NCI-H748 treated with DMSO at 0.1 percent for 48 hours (cell line): Measurements from ENCODE around the gene MYO1E.
A peak's percentile ranks its signal among the peaks of the same experiment; 100 is the strongest.

Experiments
- DNase-seq: peaks from one replicate; lab custom pipeline; 2025; lab: John Stamatoyannopoulos, UW

Gene MYO1E

DNA sequence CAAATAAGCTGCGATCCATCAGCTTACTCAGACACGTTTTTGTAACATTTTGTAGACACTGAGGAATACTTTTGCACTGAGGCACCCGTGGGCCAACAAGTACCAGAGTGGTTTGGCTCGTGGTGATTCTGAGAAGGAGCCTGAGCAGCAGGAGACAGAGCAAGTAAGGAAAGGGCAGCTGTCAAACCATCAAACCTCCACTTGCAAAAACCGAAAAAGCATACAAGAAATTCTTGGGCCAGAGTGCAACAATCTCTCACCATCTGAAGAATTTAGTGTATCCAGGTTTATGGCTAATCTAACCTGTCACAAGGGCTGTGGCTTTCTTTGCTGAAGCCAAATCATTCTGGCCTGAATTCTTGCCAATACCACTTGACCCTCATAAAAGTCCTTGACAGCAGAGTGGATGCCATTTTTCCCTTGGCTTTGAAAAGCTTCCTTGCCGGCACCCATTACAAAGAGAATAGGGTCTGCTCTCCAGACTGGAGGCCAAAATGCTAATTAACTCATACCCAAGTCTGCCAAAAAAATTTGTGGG, 56.7 kb downstream of the MYO1E start:
- DNase-seq = no peak

DNA sequence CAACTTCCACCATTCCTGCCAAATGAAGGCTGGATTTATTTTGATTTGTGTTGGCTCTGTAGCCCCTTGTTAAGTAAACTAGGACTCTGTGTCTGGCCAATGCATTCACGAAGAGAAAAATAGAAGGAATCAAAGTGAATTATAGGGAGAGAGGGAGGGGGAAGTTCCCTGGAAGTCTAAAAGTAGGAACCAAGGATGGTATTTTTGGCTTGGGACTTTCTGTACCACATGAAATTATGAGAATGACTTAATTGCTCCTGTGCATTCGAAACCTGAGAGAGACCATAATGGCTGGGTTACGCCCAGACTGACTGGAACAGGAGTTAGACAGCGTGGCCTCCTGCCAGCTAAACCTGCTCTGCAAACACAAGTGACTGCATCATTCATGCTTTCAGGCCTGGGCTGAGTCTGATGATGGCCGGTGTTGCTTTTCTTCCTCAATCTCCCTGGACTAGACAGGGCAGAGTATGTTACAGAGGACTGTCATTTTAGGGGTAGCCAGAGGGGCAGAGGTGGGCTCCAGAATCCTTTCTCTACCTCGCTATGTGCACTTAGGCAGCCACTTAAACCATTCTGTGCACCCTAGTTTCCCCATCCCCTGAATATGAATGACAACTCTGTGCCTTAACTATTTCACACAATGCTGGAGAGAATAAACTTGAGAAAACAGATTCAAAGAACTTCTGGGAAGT, 58.9 kb downstream of the MYO1E start:
- peak; percentile 47 for DNase-seq

DNA sequence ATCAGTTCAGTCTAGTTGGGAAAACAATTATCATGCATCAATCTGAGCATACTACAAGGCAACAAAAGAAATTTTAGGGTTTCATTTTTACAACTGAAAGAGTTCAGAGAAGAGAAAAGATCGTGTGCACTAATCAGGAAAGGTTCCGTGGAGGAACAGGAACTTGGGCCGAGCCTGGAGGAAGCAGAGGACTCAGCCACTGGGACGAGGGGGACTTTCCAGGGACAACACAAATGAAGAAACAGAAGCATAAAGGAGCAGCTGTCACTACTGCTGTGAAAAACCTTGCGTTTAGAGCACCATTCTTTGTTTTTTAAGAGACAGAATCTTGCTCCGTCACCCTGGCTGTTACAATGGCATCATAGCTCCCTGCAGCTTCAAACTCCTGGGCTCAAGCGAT, 60.5 kb downstream of the MYO1E start:
- no peak for DNase-seq

DNA sequence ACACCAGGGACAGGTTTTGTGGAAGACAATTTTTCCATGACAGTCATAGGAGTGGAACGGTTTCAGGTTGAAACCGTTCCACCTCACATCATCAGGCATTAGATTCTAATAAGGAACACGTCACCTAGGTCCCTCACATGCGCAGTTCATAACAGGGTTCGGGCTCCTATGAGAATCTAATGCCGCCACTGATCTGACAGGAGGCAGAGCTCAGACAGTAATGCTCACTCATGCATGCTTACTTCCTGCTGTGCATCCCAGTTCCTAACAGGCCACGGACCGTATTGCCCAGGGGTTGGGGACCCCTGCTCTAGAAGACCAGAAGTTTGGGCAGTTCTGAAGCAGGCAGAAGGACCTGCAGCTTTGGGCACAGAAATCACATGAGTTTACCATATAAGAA, 61.5 kb downstream of the MYO1E start:
- no peak for DNase-seq

DNA sequence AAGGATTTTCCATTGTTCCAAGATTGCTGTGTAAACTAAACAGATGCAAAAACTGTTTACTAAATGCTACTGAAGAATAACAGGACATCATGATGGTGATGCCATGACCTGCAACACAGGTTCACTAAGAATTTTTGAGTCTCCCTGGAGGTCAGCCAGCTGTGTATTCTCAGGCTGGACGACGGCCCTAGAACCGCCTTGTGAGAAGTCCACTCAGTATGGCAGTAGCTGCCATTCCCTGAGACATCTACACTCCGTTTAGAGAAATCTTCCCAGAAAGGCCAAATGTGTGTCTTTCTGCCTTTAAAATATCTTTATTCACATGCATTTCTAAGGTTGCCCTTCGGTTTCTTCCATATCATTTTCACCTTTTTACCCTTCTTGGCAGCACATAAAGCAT, 63.3 kb downstream of the MYO1E start:
- no peak for DNase-seq

DNA sequence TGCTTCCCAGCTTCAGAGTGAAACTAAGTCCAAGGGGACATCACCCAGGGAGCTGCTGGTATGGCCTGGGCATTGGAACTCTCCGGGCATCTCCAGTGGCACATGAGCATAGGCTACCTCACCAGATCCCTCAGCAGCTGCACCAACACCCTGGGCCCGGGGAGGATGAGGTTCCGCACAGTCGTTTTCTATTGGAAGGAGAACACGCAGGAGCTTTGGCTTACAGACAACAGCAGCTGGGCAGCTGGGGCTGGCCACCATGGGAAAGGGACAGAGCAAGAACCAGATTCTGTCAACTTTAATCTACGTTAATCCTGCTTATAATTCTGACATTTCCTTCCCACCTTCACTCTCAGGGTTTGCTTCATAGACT, 65.5 kb downstream of the MYO1E start:
- no peak for DNase-seq

DNA sequence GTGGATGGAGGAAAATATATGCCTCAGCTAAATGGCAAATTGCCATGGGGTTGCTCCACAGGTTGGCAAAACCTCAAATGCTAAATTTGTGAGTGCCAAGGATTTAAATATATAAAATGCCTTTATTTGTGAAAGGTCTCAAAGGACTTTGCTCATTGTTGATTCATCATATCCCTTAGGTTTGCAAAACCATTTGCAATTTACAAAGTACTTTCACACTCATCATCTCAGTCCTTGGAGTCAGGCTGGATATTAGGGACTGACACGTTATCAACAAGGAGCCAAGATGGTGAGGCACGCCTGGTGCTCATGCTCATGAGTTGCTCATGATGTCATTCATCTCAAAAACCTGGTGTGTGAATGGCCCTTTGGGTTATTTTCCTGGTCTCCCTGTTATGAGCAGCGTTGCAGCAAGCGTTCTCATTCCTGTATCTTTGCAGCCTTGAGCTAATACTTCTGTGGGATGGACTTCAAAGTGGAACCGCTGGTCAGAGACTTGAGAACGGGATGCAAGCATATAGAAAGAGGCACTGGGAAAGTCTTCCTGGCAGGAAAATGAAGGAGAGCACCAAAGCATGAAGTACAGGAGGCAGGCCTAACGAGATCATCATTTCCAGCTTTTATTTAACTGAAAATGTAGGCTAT, 66.0 kb downstream of the MYO1E start:
- no peak for DNase-seq

DNA sequence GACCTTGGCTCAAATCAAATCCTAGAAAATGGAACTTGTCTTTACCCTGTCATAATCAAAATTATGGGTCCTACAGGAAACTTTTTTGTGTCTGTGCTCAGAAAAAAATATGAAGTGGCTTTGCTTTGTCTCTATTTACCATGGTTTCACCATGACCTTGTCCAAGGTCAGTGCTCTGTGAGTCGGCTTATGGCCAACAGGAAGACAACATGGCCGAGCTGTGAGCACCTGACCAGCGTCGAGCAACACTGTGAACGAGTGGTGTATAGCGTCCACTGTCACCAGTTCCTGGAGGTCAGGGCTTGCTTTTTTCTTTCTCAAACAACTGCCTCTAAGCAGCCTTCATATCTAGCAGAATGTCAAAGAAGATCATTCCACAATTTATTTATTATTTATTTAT, 67.9 kb downstream of the MYO1E start:
- no peak for DNase-seq

DNA sequence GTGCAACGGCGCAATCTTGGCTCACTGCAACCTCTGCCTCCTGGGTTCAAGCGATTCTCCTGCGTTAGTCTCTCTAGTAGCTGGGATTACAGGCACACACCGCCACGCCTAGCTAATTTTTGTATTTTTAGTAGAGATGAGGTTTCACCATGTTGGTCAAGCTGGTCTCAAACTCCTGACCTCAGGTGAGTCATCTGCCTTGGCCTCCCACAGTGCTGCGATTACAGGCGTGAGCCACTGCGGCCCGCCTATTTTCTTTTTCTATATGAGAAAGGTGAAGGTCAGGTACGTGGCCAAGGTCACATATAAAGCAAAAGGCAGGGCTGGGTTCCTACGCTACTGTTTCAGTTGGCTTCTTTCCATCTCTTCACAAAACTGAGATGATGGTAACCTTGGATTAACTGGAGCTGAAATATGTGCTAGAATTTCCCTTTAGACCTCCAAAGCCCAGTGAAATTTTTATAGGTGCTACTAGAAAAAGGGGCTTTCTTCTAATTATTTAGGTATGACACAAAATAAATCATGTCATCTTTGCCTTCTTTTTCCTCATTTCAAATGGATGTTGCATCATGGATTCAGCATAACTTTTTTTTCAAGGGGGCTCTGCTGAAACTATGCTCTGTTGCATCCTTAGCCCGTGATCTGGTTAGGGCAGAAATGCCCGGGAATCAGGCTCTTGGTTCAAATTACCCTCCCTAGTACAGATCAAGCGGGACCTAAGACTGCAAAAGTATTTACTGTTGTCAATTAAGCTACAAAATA, 68.5 kb downstream of the MYO1E start:
- no peak for DNase-seq

DNA sequence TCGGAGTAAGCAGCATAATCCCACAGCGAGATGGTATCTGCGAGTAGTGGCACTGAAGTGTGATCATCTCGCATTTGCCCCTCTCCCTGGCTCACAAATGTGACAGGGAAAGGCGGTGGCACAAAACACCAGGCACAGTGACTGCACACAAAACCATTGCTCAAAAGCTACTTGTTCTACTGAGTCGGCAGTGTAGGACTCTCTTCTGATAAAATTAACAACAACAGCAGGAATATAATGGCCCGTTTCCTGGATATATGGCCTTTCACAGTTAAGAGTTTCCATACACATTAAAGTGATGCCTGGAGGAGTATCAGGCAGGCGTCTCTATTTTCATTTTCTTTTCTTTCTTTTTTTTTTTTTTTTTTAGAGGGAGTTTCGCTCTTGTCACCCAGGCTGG, 69.0 kb downstream of the MYO1E start:
- DNase-seq = no peak

DNA sequence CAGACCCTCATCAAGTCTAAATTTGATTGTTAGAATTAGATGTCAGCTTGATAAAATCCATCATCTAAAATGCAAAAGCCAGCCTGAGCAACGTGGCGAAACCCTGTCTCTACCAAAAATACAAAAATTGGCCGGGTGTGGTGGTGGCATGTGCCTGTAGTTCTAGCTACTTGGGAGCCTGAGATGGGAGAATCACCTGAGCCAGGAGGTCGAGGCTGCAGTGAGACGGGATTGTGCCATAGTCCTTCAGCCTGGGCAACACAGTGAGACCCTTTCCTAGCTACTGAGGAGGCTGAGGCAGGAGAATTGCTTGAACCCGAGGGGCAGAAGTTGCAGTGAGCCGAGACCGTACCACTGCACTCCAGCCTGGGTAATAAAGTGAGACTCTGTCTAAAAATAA, 69.5 kb downstream of the MYO1E start:
- DNase-seq = no peak

DNA sequence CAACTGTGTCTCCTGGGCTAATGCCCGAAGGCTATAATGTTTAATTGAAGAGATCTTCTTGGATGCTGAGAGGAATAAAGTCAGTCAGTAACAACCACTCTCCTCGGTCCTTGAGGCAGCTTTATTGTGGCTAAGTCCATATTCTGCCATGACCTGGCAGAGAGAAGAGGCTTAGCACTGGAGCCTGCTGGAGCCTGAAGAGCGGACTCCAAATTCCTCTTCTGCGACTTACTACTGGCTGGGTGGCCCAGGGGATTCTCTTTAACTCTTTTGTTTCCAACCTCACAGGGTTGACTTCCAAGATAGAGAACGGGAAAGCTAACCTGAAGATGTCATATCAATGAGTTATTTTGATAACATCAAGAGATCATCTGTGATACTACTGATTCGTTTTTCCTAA, 71.1 kb downstream of the MYO1E start:
- DNase-seq = no peak

DNA sequence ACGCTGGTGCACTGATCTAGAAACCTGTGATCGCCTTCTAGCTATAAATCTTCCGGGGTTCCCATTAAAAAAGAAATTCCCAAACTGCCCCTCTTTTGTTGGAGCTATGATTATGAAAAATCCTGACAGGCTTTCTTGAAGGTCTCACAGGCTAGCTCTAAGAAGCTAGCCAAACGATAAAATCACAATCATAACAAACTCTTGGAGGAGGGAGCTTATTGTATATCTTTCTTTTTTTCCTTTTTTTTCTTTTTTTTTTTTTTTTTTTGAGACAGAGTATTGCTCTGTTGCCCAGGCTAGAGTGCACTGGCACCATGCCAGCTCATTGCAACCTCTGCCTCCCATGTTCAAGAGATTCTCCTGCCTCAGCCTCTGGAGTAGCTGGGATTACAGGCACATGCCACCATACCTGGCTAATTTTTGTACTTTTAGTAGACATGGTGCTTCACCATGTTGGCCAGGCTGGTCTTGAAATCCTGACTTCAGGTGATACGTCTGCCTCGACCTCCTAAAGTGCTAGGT, 72.0 kb downstream of the MYO1E start:
- DNase-seq = no peak

DNA sequence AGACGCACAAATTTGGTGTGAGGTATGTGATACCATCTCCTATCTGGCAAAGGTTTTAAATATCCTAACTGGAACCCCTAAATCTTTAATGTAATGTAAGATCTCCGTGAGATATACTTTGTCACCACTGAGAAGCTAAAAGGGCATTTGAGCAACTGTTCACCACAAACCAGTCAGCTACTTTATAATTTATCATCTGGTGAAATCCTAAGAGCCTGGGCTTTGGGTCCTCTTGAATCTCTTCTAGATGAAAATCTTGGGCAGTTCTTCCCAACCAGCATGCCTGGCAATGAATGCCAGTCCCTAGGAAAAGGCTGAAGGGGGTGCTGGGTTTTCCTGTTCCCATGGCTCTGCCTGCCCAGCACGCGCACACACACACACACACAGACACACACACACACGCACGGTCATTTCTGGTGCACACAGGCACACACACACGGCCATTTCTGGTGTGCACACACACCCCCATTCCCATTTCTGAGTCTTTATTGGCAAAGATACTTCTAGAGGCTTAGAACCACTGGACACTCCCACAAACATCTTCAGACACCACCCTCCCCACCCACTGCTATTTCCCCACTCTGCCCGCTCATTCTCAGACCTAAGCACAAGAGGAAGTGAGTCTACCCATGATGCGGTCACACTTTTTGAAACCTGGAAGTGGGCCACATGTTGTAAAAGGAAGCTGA, 72.6 kb downstream of the MYO1E start:
- DNase-seq = no peak

DNA sequence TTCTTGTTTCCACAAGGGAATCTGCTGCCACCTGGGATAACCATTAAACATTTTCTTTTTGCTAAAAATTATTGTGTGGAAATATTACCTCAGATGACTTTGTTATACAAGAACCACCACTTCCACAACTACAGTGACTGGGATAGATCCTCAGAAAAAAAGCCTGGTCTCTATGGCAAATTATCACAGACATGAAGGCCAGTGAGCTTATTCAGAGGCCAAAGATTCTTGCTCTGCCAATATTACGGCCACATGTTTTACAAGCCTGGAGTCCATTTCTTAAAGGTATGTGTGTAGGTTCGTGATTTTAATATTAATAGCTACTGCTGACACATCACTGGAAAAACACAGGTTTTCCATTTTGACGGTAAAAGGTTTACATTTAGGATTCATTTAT, 73.8 kb downstream of the MYO1E start:
- DNase-seq = no peak

DNA sequence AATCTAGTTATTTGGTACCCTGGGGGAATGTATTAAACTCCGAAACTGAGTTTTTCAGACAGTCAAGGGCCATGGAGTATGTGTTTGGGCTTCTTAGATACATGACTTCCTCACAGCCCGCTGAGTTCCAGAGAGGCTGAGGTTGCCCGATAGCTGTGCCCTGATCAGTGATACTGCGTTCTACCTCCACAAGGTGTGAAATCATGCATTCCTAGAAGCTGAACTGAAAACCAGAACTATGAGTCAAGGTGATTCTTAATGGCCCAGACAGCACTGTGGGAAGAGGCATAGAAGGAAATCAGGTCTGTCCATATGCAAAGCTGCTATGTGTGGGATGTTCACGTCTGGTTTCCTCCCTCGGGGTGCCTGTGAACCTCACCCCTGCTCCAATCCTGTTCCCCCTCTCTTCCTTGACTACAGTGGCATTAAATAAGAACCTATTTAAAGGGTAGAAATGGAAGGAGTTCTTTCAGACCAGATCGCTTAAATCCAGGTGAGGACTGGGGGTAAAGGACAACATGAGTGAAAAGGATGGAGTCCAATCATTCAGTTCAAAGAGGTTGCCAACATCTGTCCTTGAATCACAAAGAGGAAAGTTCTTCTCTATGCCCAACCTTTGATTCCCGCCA, 74.3 kb downstream of the MYO1E start:
- no peak for DNase-seq

DNA sequence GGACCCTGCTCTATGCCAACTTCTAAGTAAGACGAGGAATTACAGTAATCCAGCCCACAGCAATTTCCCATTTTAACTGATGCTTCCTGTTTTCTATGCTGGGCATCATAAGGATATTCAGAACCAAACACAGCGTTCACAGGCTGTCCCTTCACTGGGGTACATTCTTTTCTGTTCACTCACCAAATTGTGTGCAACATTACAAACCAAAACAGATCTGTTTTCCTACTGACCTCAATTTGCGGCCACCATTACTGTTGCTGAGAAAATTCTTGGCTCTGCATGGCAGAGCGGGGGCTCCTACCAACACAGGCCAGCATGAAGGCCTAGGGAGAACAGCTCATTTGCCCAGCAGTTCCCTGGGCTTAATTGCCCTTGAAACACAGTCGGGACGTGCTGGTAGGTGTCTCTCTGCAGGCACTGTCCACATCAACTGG, 76.5 kb downstream of the MYO1E start:
- DNase-seq = no peak

DNA sequence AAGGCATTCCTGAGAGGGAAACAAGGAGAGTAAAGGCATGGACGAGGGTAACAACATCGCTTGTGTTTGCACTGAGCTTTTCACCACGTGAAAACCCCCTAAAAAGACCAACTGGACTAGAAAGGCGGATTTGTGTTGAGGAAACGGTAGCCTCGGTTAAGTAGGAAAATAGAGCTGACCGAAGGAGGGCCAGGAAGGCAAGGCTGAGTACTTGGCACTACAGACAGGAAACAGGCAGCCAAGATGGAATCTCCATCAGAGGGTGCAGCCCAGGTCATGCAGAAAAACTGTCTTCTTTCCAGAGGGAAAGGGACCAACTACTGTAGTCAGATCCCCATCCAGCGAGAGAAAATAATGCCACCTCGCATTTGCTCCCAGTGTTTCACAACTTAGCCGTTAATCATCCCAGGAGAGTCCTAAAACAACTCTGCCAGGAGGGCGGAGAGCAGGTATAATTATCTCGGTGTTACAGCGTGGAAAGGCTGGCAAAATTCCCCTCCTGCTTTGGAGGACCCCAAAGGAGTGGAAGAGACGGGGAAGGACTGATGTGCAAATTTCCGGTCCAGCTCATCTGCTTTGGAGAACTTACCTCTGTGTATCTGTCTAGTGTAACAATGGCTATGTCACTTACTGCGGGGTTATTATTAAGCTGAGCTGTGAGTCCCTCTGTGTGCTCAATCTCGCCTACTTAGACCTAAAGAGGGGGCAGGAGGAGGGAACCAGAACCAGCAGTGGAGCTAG, 77.2 kb downstream of the MYO1E start:
- no peak for DNase-seq

DNA sequence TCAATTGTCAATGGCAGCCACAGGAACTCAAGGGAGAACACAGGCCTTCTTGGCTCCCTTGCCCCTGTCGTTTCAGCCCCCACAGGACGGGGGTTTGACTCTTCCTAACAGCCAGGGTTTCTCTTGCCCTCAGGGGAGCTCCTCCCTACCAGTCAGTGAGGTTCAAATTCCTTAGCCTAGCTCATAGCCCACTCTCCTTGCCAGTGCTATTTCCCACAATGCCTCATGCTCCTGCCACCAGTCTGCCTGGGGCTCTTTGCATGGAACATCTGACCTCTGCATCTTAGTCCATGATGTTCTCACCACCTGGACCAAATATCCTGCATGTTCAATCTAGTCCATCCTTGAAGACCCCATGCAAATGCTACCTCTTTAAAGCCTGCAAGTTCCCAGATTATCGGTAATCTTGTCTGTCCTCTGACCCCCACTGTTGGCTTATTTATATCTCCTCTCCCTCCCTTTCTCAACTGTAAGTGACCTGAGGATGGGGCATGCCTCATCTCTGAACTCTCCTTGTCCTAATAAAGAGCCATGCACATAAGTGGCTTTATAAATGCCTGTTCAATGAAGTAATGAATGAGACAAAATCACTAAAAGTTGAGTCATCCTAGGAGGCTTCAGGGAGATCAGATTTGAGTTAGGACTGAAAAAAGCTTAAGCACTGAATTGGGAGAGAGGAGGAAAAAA, 78.0 kb downstream of the MYO1E start:
- no peak for DNase-seq

DNA sequence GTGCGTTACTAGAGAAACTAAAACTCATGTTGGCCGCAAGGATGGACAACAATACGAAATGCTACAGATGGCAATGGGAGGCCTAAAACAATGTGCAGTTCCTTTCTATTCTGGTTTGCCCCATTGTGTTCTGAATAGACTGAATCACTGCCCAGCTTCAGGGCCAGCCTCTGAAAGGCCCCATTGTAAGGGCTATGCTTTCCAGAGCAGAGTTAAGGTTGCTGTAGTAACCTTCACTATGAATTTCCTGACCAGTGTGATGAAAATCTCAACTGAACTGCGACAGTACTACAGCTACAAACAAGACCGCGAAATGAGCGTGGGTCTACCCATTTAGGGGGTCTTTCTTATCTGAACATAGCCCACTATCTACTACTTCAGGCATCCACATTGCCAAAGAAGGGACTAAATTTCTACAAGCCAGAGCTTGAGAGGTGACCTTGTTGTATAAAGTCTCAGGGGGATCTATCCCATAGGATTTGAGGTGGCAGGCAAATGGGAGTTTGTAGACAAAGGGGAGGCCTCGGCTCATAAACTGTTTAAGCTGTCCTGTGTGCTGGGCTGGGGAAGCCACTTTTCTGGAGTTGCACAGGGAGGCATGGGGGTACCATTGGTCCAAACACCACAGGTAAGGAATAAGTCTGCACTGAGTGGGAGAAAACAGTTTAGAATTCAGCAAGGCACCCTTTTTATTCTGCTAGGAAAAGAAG, 80.1 kb downstream of the MYO1E start:
- no peak for DNase-seq
